ENCODE results near the gene SH3RF2.
"Not testable (repeated sequence)": the region's sequence is repeated elsewhere in the genome, so short reads cannot be mapped to it uniquely, and the experiment has no call there.

The SH3RF2 gene

DNA sequence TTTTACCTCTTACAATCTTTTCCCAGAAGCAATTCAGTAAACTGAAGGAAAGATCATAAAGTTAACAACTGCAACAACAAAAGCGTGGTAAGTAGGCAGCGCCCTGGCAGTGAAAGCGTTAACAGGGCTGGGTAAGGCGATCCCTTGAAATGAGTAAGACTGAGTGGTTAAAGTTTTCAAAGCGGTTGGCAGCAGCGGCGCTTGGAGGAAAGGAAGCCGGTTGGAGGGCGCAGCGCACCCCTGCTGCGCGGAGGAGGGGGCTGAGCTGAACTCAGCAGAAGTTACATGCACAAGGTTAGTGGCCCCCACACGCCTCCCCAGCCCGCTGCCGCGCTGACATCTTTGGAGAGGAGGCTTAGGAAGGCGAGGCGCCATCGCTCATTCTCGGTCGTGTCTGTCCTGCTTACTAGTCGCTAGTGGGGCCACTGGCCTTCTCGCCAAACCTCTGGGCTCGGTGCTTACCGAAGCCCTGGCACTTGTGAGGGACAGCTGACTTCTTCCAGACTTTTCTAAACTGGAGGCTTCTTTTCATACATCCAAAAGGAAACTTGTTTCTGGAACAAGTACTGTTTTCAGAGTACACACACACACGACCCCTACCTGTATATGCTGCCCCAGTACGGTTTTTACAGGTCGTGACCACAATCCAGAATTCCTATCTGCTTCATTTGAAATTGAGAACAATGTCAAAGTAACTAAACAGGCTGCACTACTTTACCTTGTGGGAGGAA, at the start of gene SH3RF2:
SH3RF2 (plus strand) TSS at position 178 of the 731 bp plus-strand sequence. CDS start 1,351 bp downstream, outside the sequence.
- DNase-seq = peak in 1 of 2 donors; percentile 42

DNA sequence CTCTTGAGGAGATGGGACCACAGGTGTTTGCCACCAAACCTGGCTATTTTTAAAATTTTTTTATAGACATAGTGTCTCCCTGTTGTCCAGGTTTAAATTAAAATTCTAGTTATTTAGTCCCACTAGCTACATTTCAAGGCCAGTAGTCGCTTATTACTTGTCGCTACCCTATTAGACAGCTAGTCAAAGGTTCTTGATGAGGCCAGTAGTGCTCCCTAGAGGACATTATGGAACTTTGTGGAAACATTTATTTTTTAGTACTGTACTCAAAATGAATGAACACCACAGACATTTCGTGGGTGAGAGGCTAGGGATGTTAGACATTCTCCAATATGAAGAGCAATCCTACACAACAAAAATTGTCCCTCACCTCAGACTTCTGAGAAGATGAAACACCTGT, 49.2 kb upstream of the SH3RF2 start:
- DNase-seq = no peak

DNA sequence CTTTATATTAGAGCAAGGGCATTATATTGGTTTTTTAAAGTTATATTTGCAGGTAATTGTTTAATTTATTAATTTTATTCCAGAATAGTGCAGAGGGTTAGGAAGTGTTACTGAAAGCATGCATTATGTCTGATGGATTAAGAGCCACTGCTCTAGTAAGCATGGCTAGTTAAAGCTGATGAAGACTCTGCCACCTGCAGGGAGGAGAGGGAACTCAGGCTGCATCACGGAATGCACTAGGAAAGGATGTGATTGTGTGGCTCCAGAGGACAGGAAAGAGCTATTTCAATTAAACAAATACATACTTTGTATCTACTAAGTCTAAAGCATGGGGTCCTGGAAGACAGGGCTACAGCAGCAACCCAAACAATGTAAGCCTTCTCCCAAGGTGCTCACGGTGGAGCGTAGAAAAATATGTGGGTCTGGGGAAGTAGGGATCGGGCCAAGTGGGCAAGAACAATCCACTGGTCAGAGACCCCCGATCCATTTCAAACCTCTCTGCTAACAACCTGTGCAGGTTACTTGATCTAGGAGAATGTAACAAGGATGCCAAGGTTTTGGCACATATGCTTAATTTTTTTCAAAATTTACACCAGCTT, 48.3 kb upstream of the SH3RF2 start:
- no peak for DNase-seq

DNA sequence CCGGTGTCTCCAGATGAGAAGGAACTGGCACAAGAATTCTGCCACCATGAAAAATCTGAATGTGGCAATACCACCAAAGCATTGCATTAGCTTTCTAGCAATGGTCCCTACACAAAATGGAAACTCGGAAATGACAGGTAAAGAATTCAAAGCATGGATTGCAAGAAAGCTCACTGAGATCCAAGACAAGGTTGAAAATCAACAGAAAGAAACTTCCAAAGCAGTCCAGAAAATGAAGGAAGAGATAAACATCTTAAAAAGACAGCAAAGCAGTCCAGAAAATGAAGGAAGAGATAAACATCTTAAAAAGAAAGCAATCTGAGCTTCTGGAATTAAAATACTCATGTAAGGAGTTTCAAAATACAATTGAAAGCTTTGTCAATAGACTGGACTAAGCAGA, 46.8 kb upstream of the SH3RF2 start:
- DNase-seq = no peak

DNA sequence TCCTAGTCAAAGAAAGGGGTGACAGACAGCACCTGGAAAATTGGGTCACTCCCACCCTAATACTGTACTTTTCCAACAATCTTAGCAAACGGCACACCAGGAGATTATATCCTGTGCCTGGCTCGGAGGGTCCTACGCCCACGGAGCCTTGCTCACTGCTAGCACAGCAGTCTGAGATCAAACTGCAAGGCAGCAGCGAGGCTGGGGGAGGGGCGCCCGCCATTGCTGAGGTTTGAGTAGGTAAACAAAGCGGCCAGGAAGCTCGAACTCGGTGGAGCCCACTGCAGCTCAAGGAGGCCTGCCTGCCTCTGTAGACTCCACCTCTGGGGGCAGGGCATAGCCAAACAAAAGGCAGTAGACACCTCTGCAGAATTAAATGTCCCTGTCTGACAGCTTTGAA, 45.0 kb upstream of the SH3RF2 start:
- not testable (repeated sequence) for DNase-seq

DNA sequence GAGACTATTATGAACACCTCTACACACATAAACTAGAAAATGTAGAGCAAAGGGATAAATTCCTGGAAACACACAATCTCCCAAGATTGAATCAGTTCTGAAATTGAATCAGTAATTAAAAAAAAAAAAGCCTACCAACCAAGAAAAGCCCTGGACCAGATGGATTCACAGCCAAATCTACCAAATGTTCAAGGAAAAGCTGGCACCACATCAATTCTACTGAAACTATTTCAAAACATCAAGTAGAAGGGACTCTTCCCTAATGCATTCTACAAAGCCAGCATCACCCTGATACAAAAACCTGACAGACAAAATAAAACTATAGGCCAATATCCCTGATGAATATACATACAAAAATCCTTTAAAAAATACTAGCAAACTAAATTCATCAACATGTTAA, 38.2 kb upstream of the SH3RF2 start:
- DNase-seq = no peak

GRCh38 chr5:145902421-145902820, 34.0 kb upstream of the SH3RF2 start:
- DNase-seq = no peak

GRCh38 chr5:145903113-145903512, 33.3 kb upstream of the SH3RF2 start:
- DNase-seq = no peak

GRCh38 chr5:145903867-145904266, 32.5 kb upstream of the SH3RF2 start:
- no peak for DNase-seq

GRCh38 chr5:145904743-145905142, 31.6 kb upstream of the SH3RF2 start:
- no peak for DNase-seq

DNA sequence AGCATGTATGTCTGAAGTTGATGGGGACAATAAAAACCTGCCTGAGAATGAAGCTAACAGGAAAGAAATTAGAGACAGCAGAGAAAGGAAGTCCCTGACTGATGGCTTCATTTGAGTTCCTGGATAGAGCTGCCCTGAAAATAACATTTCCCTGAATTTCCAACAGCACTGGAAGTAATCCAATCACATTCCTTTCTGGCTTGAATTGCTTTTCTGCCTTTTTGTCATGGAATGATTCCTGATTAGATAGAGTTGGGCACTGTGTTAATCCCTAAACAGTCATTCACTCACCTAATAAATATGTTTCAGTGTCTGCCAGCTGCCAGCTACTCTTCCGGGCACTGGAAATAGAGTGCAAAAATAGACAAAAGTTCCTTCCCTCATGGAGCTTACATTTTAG, 30.0 kb upstream of the SH3RF2 start:
- no peak for DNase-seq

DNA sequence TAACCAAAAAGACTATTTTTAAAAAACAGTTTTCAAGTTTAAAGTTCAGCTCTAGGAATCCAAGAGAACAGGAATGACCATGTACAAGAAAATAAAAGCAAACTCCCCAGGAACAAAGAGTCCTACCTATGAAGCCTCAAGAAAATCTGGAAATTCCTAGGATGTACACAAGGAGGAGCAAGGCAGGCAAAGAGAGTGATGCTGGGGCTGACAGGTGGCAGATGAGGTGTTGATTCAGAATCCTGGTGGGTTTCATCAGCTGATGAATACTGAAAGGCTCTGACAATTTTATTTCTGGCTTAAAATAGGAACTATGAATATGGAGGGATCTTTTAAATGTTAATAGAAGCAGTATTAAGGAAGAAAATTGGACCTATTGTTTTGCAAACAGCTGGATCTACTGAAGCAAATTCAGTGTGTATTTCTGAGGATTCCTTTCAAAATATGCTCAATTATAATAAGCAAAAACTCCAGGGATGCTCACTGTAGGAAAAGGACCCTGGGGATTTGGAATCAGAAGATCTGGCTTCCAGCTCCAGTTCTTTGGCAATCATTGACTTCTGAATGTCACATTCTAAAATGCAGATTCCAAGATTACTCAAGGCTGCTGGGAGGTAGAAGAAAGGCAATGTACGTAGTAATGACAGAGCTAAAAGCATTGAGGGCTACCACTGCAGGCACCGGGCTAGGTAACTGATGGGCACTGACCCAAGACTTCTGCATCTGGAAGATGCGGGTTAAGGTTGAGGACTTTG, 28.0 kb upstream of the SH3RF2 start:
- DNase-seq = no peak

GRCh38 chr5:145911164-145911563, 25.2 kb upstream of the SH3RF2 start:
- DNase-seq = no peak

GRCh38 chr5:145912019-145912418, 24.4 kb upstream of the SH3RF2 start:
- no peak for DNase-seq

- DNase-seq = no peak
Observed at GRCh38 chr5:145912594-145912993, 23.8 kb upstream of the SH3RF2 start.

- no peak for DNase-seq
Observed at GRCh38 chr5:145913701-145914100, 22.7 kb upstream of the SH3RF2 start.

- DNase-seq = no peak
Observed at GRCh38 chr5:145915970-145916638, 20.3 kb upstream of the SH3RF2 start.

DNA sequence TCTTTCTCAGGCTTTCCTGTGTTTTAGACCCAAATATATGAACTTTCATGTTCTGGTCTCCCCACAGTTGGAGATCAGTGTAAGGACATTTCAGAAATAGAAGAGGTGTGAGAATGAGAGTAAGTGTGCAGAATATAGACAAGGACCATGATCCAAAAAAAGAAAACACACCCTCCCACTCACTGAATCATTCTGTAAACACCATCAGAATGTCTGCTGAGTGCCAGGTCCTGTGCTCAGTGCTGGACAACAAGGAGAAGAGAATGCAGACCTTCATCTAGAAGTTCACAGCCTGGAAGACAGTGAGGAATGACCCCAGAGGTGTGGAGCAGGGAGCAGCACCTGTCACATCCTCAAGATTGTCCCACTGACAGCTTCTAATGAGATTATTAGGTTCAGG, 19.1 kb upstream of the SH3RF2 start:
- DNase-seq = no peak

DNA sequence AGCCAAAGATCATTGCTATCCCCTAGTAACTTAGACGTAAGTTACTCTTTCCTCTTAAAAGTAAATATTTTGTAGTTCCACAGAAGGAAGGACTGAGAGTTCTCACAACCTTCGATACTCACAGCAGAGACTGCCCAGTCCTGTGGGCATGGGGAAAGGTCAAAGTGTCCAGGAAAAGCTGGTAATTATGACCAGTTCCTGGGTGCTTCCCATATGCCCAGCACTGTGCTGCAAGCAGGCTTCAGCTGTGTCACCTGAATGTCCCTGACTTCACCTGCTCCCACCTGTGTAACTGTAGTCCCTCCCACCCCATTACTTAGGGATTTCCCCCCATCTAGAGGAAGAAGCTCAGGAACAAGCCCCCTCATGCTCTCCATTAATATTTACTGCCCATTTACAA, 18.0 kb upstream of the SH3RF2 start:
- no peak for DNase-seq

GRCh38 chr5:145919413-145919812, 17.0 kb upstream of the SH3RF2 start:
- no peak for DNase-seq

DNA sequence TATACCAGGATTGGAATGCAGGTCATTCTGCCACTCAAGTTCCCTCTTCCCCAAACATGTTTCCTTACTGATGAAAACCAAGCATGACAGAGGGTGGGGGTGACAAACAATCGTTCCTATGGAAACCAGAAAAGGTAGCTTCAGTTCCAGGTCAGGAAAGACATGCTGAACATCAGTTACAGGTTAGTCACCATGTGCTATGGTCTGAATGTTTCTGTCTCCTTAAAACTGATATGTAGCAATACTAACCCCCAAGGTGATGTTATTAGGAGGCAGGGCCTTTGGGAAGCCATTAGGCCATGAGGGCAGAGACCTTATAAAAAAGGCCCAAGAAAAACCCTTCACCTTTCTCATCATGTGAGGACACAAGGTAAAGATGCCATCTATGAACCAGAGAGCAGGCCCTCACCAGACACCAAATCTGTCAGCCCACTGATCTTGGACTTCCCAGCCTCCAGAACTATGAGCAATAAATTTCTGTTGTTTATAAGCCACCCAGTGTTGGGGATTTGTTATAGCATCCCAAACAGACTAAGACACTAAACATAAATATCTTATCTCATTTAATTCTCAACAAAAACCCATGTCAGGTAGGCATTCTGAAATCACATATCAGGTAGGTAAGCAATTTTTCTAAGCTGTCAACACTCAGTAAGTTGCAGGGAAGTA, 15.7 kb upstream of the SH3RF2 start:
- no peak for DNase-seq

DNA sequence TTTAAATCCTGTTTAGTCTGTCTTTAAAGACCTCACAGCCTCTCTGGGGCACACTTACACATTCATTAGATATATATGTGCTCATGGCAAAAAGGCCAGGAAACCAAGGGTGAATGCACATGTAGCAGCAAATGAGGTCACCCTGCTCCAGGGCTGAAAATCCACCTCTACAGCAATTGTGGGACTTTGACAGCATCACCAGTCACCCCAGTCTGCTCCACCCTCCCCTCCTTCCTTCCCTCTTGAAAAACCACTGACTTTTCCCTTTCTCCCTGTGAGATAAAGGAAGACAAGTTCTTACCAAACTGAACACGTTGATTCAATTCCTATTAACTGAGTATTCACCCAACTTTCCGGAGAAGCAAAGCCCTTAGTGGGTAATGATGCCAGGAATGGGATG, 15.2 kb upstream of the SH3RF2 start:
- no peak for DNase-seq

GRCh38 chr5:145922059-145922458, 14.3 kb upstream of the SH3RF2 start:
- no peak for DNase-seq

Data from stimulated activated CD4-positive, alpha-beta T cell treated with anti-CD3 and anti-CD28 coated beads, Interleukin-2, amount 100 ng/mL, for 24 hours (primary cell).